SK-N-SH treated with all-trans-retinoic acid at 6 μM for 48 hours (cell line): ENCODE data around the gene LIPN.

Source experiments
- ARNTL ChIP-seq: fragments of 450-650 bp; formaldehyde crosslinking; IDR thresholded peaks from 2 replicates; pipeline ENCODE4 v1.5.0; 2020; ENCODE audit warnings: low read depth, mild to moderate bottlenecking, moderate library complexity, borderline replicate concordance
- CREB5 ChIP-seq: fragments of 250-450 bp; sonication (Bioruptor Pico); IDR thresholded peaks from 2 replicates; pipeline ENCODE4 v1.5.1; 2020; ENCODE audit warnings: low read depth, mild to moderate bottlenecking, moderate library complexity
- ESRRG ChIP-seq: fragments of 250-450 bp; sonication (Bioruptor Pico); IDR thresholded peaks from 2 replicates; pipeline ENCODE4 v1.6.1; 2021; ENCODE audit warnings: mild to moderate bottlenecking
- GLIS3 ChIP-seq: fragments of 250-450 bp; sonication (Bioruptor Pico); IDR thresholded peaks from 2 replicates; pipeline ENCODE4 v1.5.0; 2020; ENCODE audit warnings: mild to moderate bottlenecking, moderate library complexity

- TF ChIP-seq CREB5 (CRISPR knock-in tag) (no peak), ESRRG (CRISPR knock-in tag) (no peak), ARNTL (no peak), GLIS3 (CRISPR knock-in tag) (no peak)
Measured at GRCh38 chr10:88787463-88787862, 27.6 kb downstream of the LIPN start.
